PC-3 (cell line): ENCODE measurements around the gene GUCY2D. TPM values are rescaled to one million over a fixed set of nuclear protein-coding genes. Genes with fewer than 3 reads are reported as not detected.

Experiments used
- ATAC-seq: fragments of 200-7000 bp; cut with Tn5 transposase; 2 replicates; pipeline ENCODE4 v1.9.1; 2020; ENCODE audit warnings: mild to moderate bottlenecking, moderate library complexity
- BruUV-seq: library from RNA; stranded (reverse); fragments of 400-500 nt; replicated peaks from 2 replicates; lab custom pipeline; 2021; lab: Mats Ljungman, UMichigan
- CTCF ChIA-PET: fragments of 300-600 bp; sonication (Branson Sonifier 250); formaldehyde crosslinking; loops from one replicate; lab custom pipeline; 2022; ENCODE audit warnings: antibody characterized with exemption; lab: Charles Lee
- POLR2A ChIA-PET: fragments of 300-600 bp; sonication (Branson Sonifier 250); formaldehyde crosslinking; loops from one replicate; lab custom pipeline; 2022; ENCODE audit warnings: antibody characterized with exemption; ENCODE audit not compliant: unreplicated experiment; lab: Charles Lee
- DNase-seq: peaks from one replicate; pipeline ENCODE4 v3.0.0-alpha.2; 2015
- H2AFZ ChIP-seq: fragments of 300-600 bp; sonication (generic); 2 replicates; pipeline ENCODE4 v1.6.0; 2016; ENCODE audit warnings: antibody characterized with exemption, low read length
- H3F3A ChIP-seq: fragments of 300-600 bp; sonication (generic); one replicate; pipeline ENCODE4 v1.6.0; 2017; ENCODE audit warnings: antibody characterized with exemption, low read length, control low read depth, mild to moderate bottlenecking; ENCODE audit not compliant: unreplicated experiment
- H3K27ac ChIP-seq: fragments of 300-600 bp; sonication (generic); 2 replicates; pipeline ENCODE4 v1.5.1; 2016; ENCODE audit warnings: mild to moderate bottlenecking, low read length
- H3K27me3 ChIP-seq: fragments of 300-600 bp; sonication (generic); 2 replicates; pipeline ENCODE4 v1.6.1; 2016; ENCODE audit warnings: low read length, mixed read lengths
- H3K36me3 ChIP-seq: fragments of 300-600 bp; sonication (generic); 2 replicates; pipeline ENCODE4 v1.6.1; 2016; ENCODE audit warnings: low read depth, mixed run types, low read length, mixed read lengths
- H3K4me1 ChIP-seq: fragments of 300-600 bp; sonication (generic); 2 replicates; pipeline ENCODE4 v1.5.1; 2016; ENCODE audit warnings: low read length; ENCODE audit not compliant: insufficient read depth
- H3K4me2 ChIP-seq: fragments of 300-600 bp; sonication (generic); 2 replicates; pipeline ENCODE4 v1.6.0; 2016; ENCODE audit warnings: low read length
- H3K4me3 ChIP-seq: fragments of 300-600 bp; sonication (generic); 2 replicates; pipeline ENCODE4 v1.5.1; 2016; ENCODE audit warnings: mild to moderate bottlenecking, low read length, mixed read lengths
- H3K79me2 ChIP-seq: fragments of 300-600 bp; sonication (generic); 2 replicates; pipeline ENCODE4 v1.6.1; 2017; ENCODE audit warnings: low read length, mixed read lengths
- H3K9ac ChIP-seq: fragments of 300-600 bp; sonication (generic); 2 replicates; pipeline ENCODE4 v1.6.0; 2016; ENCODE audit warnings: mild to moderate bottlenecking, low read length
- H3K9me2 ChIP-seq: fragments of 300-600 bp; sonication (generic); replicated peaks from 2 replicates; pipeline ENCODE4 v1.6.1; 2016; ENCODE audit warnings: mixed run types, low read length, mixed read lengths
- H3K9me3 ChIP-seq: fragments of 300-600 bp; sonication (generic); 2 replicates; pipeline ENCODE4 v1.6.1; 2016; ENCODE audit warnings: low read length, mixed read lengths
- H4K20me1 ChIP-seq: fragments of 300-600 bp; sonication (generic); 2 replicates; pipeline ENCODE4 v1.6.1; 2016; ENCODE audit warnings: low read length, mixed read lengths
- EZH2 ChIP-seq: fragments of 300-600 bp; sonication (generic); IDR thresholded peaks from one replicate; pipeline ENCODE4 v1.6.1; 2017; ENCODE audit warnings: antibody characterized with exemption, mild to moderate bottlenecking, low read length; ENCODE audit not compliant: unreplicated experiment
- EZH2phosphoT487 ChIP-seq: fragments of 300-600 bp; sonication (generic); IDR thresholded peaks from 2 replicates; pipeline ENCODE4 v1.6.1; 2018; ENCODE audit warnings: mild to moderate bottlenecking, antibody characterized with exemption, low read length, borderline replicate concordance
- intact Hi-C: fragments of 100-400 bp; cut with micrococcal nuclease; formaldehyde crosslinking; loops from 2 replicates; pipeline ENCODE4 v1.9.0; 2023
- total RNA-seq: library from RNA; depleted of rRNA; stranded (reverse); fragments of >200 nt; gene quantifications from 2 replicates; pipeline ENCODE4 v1.2.3, GENCODE V29; 2014
- TF ChIP-seq, protein P1 (sequence below): fragments of 300-600 bp; sonication (generic); conservative IDR thresholded peaks from 2 replicates; pipeline ENCODE4 v1.5.1; 2017; ENCODE audit warnings: antibody characterized with exemption, low read depth, mild to moderate bottlenecking, low read length

GUCY2D gene
- total RNA-seq, 1 experiment from 2014 or later = not detected

DNA sequence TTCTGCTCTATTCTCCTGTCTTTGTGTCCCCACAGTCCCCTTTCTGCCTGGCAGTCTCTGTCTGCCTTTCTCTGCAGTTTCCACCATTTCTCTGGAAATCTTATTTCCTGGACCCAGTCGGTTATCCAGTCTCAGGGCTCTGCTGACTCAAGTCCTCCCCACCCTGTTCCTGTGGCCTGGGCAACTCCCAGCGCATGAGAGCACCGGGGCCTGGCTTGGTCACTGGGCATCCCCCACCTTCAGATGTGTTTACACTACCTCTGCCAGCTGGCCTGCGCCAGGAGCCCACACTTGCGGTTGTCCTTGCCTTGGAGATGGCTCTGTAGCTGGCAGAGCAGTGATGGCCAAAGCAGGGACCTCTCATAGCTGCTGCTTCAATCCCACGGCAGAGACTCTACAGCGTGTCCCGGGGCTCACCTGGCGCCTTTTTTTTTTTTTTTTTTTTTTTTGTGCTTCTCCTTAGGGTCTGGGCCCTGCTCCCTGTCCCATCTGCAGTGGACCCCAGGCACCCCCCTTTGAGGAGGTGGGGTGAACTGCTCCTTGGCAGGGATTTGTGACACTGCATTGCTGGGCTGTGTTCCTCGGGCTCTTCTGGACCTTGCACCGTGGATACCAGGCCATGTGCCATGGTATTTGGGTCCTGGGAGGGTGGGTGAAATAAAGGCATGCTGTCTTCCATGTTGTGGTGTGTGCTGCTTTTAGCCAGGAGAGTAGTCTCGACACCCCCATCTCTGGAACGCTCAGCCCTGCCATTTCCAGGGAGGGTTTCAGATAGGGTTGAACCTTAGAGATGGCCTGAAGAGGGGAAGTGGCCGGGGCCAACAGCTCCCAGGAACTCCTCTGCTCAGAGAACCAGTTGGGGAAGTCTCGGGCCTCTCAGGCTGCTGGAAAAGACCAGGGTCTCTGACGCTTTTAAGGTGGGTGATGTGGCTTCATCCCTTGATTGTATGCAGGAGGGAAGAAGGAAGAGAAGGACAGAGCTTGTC, 17.5 kb downstream of the GUCY2D start:
- 0 out of 2 replicates have a peak overlapping the region, but pooled peaks have one; percentile 27 for H2AFZ ChIP-seq
- H3K36me3 ChIP-seq = no peaks in the 10 kb centered on the region
- H4K20me1 ChIP-seq = no peaks in the 10 kb centered on the region
- no peaks in the 10 kb centered on the region for H3F3A ChIP-seq
- POLR2A ChIA-PET = no interaction called here
- peak overlapping the region; percentile 28; the same call in 1 of the 2 replicates for H3K9ac ChIP-seq
- H3K4me2 ChIP-seq = peak overlapping the region; percentile 53; the same call in 1 of the 2 replicates
- H3K79me2 ChIP-seq = no peaks in the 10 kb centered on the region
- BruUV-seq = no TSS peak
- H3K27me3 ChIP-seq = no peaks in the 10 kb centered on the region
- no peaks in the 10 kb centered on the region for H3K9me2 ChIP-seq
- H3K4me1 ChIP-seq = peaks cover 28% of the 10 kb centered on the region
- ATAC-seq = peak; percentile 66
- CTCF ChIA-PET = no interaction called here
- peak overlapping the region; percentile 52 for H3K27ac ChIP-seq
- H3K4me3 ChIP-seq = no peak overlapping the region
- intact Hi-C loops = no loop called here
- peak; percentile 56 for DNase-seq
- no peaks in the 10 kb centered on the region for H3K9me3 ChIP-seq
- TF ChIP-seq EZH2phosphoT487 = no peak
- no peak for TF ChIP-seq EZH2
- TF ChIP-seq, protein P1, sequence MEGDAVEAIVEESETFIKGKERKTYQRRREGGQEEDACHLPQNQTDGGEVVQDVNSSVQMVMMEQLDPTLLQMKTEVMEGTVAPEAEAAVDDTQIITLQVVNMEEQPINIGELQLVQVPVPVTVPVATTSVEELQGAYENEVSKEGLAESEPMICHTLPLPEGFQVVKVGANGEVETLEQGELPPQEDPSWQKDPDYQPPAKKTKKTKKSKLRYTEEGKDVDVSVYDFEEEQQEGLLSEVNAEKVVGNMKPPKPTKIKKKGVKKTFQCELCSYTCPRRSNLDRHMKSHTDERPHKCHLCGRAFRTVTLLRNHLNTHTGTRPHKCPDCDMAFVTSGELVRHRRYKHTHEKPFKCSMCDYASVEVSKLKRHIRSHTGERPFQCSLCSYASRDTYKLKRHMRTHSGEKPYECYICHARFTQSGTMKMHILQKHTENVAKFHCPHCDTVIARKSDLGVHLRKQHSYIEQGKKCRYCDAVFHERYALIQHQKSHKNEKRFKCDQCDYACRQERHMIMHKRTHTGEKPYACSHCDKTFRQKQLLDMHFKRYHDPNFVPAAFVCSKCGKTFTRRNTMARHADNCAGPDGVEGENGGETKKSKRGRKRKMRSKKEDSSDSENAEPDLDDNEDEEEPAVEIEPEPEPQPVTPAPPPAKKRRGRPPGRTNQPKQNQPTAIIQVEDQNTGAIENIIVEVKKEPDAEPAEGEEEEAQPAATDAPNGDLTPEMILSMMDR = no peak

GRCh38 chr17:8020776-8021564, 18.6 kb downstream of the GUCY2D start:
- intact Hi-C loops = no loop called here
- Histone ChIP-seq H3K27ac (no peak overlapping the region), H4K20me1 (no peaks in the 10 kb centered on the region), H2AFZ (no peak overlapping the region), H3K9me2 (no peaks in the 10 kb centered on the region), H3K9me3 (no peaks in the 10 kb centered on the region), H3K36me3 (no peaks in the 10 kb centered on the region), H3K27me3 (no peaks in the 10 kb centered on the region), H3K4me3 (no peak overlapping the region), H3K79me2 (no peaks in the 10 kb centered on the region), H3K4me2 (no peak overlapping the region), H3K9ac (no peak overlapping the region), H3F3A (no peaks in the 10 kb centered on the region), H3K4me1 (peaks cover 28% of the 10 kb centered on the region)
- TF ChIP-seq, protein P1 = no peak
- no peak for TF ChIP-seq EZH2
- no peak for TF ChIP-seq EZH2phosphoT487
- DNase-seq = no peak
- ChIA-PET POLR2A (no interaction called here), CTCF (no interaction called here)
- ATAC-seq = no peak
- BruUV-seq = no TSS peak
